PC-3 (cell line): ENCODE measurements around the gene MYOCD. TPM values are rescaled to one million over a fixed set of nuclear protein-coding genes. Genes with fewer than 3 reads are reported as not detected.

Source experiments
- ATAC-seq: fragments of 200-7000 bp; cut with Tn5 transposase; 2 replicates; pipeline ENCODE4 v1.9.1; 2020; ENCODE audit warnings: mild to moderate bottlenecking, moderate library complexity
- BruUV-seq: library from RNA; stranded (reverse); fragments of 400-500 nt; replicated peaks from 2 replicates; lab custom pipeline; 2021; lab: Mats Ljungman, UMichigan
- CTCF ChIA-PET: fragments of 300-600 bp; sonication (Branson Sonifier 250); formaldehyde crosslinking; loops from one replicate; lab custom pipeline; 2022; ENCODE audit warnings: antibody characterized with exemption; lab: Charles Lee
- POLR2A ChIA-PET: fragments of 300-600 bp; sonication (Branson Sonifier 250); formaldehyde crosslinking; loops from one replicate; lab custom pipeline; 2022; ENCODE audit warnings: antibody characterized with exemption; ENCODE audit not compliant: unreplicated experiment; lab: Charles Lee
- DNase-seq: peaks from one replicate; pipeline ENCODE4 v3.0.0-alpha.2; 2015
- H2AFZ ChIP-seq: fragments of 300-600 bp; sonication (generic); 2 replicates; pipeline ENCODE4 v1.6.0; 2016; ENCODE audit warnings: antibody characterized with exemption, low read length
- H3F3A ChIP-seq: fragments of 300-600 bp; sonication (generic); one replicate; pipeline ENCODE4 v1.6.0; 2017; ENCODE audit warnings: antibody characterized with exemption, low read length, control low read depth, mild to moderate bottlenecking; ENCODE audit not compliant: unreplicated experiment
- H3K27ac ChIP-seq: fragments of 300-600 bp; sonication (generic); 2 replicates; pipeline ENCODE4 v1.5.1; 2016; ENCODE audit warnings: mild to moderate bottlenecking, low read length
- H3K27me3 ChIP-seq: fragments of 300-600 bp; sonication (generic); 2 replicates; pipeline ENCODE4 v1.6.1; 2016; ENCODE audit warnings: low read length, mixed read lengths
- H3K36me3 ChIP-seq: fragments of 300-600 bp; sonication (generic); 2 replicates; pipeline ENCODE4 v1.6.1; 2016; ENCODE audit warnings: low read depth, mixed run types, low read length, mixed read lengths
- H3K4me1 ChIP-seq: fragments of 300-600 bp; sonication (generic); 2 replicates; pipeline ENCODE4 v1.5.1; 2016; ENCODE audit warnings: low read length; ENCODE audit not compliant: insufficient read depth
- H3K4me2 ChIP-seq: fragments of 300-600 bp; sonication (generic); 2 replicates; pipeline ENCODE4 v1.6.0; 2016; ENCODE audit warnings: low read length
- H3K4me3 ChIP-seq: fragments of 300-600 bp; sonication (generic); 2 replicates; pipeline ENCODE4 v1.5.1; 2016; ENCODE audit warnings: mild to moderate bottlenecking, low read length, mixed read lengths
- H3K79me2 ChIP-seq: fragments of 300-600 bp; sonication (generic); 2 replicates; pipeline ENCODE4 v1.6.1; 2017; ENCODE audit warnings: low read length, mixed read lengths
- H3K9ac ChIP-seq: fragments of 300-600 bp; sonication (generic); 2 replicates; pipeline ENCODE4 v1.6.0; 2016; ENCODE audit warnings: mild to moderate bottlenecking, low read length
- H3K9me2 ChIP-seq: fragments of 300-600 bp; sonication (generic); replicated peaks from 2 replicates; pipeline ENCODE4 v1.6.1; 2016; ENCODE audit warnings: mixed run types, low read length, mixed read lengths
- H3K9me3 ChIP-seq: fragments of 300-600 bp; sonication (generic); 2 replicates; pipeline ENCODE4 v1.6.1; 2016; ENCODE audit warnings: low read length, mixed read lengths
- H4K20me1 ChIP-seq: fragments of 300-600 bp; sonication (generic); 2 replicates; pipeline ENCODE4 v1.6.1; 2016; ENCODE audit warnings: low read length, mixed read lengths
- EZH2 ChIP-seq: fragments of 300-600 bp; sonication (generic); IDR thresholded peaks from one replicate; pipeline ENCODE4 v1.6.1; 2017; ENCODE audit warnings: antibody characterized with exemption, mild to moderate bottlenecking, low read length; ENCODE audit not compliant: unreplicated experiment
- EZH2phosphoT487 ChIP-seq: fragments of 300-600 bp; sonication (generic); IDR thresholded peaks from 2 replicates; pipeline ENCODE4 v1.6.1; 2018; ENCODE audit warnings: mild to moderate bottlenecking, antibody characterized with exemption, low read length, borderline replicate concordance
- intact Hi-C: fragments of 100-400 bp; cut with micrococcal nuclease; formaldehyde crosslinking; loops from 2 replicates; pipeline ENCODE4 v1.9.0; 2023
- total RNA-seq: library from RNA; depleted of rRNA; stranded (reverse); fragments of >200 nt; gene quantifications from 2 replicates; pipeline ENCODE4 v1.2.3, GENCODE V29; 2014
- TF ChIP-seq, protein P1 (sequence below): fragments of 300-600 bp; sonication (generic); conservative IDR thresholded peaks from 2 replicates; pipeline ENCODE4 v1.5.1; 2017; ENCODE audit warnings: antibody characterized with exemption, low read depth, mild to moderate bottlenecking, low read length

The MYOCD gene
- total RNA-seq, 1 experiment from 2014 or later: not detected

DNA sequence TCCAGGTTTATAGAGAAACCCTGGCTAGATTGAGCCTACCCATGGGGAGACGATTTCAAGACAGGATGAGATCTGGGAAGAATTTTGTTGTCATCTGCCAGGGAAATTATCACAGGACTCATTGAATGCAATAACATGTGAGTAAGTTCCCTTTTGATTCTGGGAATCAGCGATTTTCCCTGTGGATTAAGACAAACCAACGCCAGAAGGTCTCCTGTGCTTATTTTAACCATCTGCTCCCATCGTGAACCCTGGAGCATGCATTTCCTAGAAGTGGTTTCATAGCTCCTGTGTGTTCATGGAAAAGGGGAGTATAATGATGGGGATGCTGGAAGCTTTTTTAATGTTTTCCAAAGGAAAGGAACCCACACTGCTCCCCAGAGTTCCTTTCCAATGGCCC is 102.6 kb downstream of the MYOCD start:
- H3K9me3 ChIP-seq: 0 out of 2 replicates have a peak, but pooled peaks cover 3% of the 10 kb centered on the region
- no peak overlapping the region for H3K9ac ChIP-seq
- ATAC-seq (no peak), DNase-seq (no peak)
- BruUV-seq: no TSS peak
- CTCF ChIA-PET: no interaction called here
- H3K4me3 ChIP-seq: no peak overlapping the region
- no peaks in the 10 kb centered on the region for H3K4me1 ChIP-seq
- H3K4me2 ChIP-seq: no peak overlapping the region
- H3K79me2 ChIP-seq: no peaks in the 10 kb centered on the region
- no peak for TF ChIP-seq EZH2phosphoT487
- TF ChIP-seq, protein P1, sequence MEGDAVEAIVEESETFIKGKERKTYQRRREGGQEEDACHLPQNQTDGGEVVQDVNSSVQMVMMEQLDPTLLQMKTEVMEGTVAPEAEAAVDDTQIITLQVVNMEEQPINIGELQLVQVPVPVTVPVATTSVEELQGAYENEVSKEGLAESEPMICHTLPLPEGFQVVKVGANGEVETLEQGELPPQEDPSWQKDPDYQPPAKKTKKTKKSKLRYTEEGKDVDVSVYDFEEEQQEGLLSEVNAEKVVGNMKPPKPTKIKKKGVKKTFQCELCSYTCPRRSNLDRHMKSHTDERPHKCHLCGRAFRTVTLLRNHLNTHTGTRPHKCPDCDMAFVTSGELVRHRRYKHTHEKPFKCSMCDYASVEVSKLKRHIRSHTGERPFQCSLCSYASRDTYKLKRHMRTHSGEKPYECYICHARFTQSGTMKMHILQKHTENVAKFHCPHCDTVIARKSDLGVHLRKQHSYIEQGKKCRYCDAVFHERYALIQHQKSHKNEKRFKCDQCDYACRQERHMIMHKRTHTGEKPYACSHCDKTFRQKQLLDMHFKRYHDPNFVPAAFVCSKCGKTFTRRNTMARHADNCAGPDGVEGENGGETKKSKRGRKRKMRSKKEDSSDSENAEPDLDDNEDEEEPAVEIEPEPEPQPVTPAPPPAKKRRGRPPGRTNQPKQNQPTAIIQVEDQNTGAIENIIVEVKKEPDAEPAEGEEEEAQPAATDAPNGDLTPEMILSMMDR: no peak
- TF ChIP-seq EZH2: no peak
- no peak overlapping the region for H2AFZ ChIP-seq
- intact Hi-C loops: no loop called here
- POLR2A ChIA-PET: no interaction called here
- H3K27ac ChIP-seq: no peak overlapping the region
- no peaks in the 10 kb centered on the region for H3F3A ChIP-seq
- no peaks in the 10 kb centered on the region for H3K9me2 ChIP-seq
- peaks cover 14% of the 10 kb centered on the region; the same call in 1 of the 2 replicates for H3K27me3 ChIP-seq
- H3K36me3 ChIP-seq: no peaks in the 10 kb centered on the region
- H4K20me1 ChIP-seq: no peaks in the 10 kb centered on the region

DNA sequence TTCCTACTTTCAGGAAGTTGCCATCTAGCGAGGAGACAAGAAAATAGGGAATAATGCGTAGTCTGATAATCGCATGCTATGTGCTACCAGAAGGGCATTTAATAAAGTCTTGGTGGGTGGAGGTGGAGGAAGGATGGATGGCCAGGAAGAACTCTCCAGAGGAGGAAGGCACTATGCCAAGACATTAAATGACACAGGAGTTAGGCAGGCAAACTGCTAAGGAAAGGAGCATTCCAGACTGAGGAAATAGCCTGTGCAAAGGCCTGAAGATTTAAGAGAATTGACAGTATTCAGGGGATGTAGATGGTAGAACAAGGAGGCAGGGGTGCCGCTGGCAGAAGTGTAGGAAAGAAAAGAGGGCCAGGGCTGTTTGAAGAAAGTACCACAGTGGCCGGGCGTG is 104.3 kb downstream of the MYOCD start:
- Histone ChIP-seq H3K27me3 (peaks cover 14% of the 10 kb centered on the region; the same call in 1 of the 2 replicates), H2AFZ (no peak overlapping the region), H3K9me3 (0 out of 2 replicates have a peak, but pooled peaks cover 3% of the 10 kb centered on the region), H3K9ac (no peak overlapping the region), H3K9me2 (no peaks in the 10 kb centered on the region), H3K27ac (no peak overlapping the region), H3F3A (no peaks in the 10 kb centered on the region), H3K79me2 (no peaks in the 10 kb centered on the region), H4K20me1 (no peaks in the 10 kb centered on the region), H3K36me3 (no peaks in the 10 kb centered on the region), H3K4me1 (no peaks in the 10 kb centered on the region), H3K4me2 (no peak overlapping the region), H3K4me3 (no peak overlapping the region)
- DNase-seq (no peak), ATAC-seq (no peak)
- BruUV-seq: no TSS peak
- intact Hi-C loops: no loop called here
- ChIA-PET CTCF (no interaction called here), POLR2A (no interaction called here)
- TF ChIP-seq EZH2phosphoT487 (no peak), EZH2 (no peak)
- TF ChIP-seq, protein P1: no peak

DNA sequence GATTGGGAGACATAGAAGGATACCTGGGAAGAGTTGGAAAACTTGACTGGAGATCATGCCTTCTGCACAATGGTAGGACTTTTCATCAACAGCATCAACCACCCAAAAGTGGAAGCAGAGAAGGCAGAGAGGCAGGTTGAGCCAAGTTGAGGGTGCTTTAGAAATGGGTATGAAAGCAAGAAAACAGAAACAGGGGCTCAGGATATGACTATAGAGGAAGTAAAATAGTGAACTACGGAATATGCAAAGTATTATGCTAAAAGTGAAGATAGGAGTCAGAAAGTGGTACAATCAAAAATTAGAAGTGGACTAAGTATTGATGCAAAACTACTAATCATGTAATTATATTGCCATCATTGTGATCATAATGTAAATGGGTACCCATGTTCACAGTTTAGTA is 107.5 kb downstream of the MYOCD start:
- H3K4me1 ChIP-seq: no peaks in the 10 kb centered on the region
- TF ChIP-seq, protein P1: no peak
- TF ChIP-seq EZH2 (no peak), EZH2phosphoT487 (no peak)
- POLR2A ChIA-PET: no interaction called here
- H3K9me3 ChIP-seq: no peaks in the 10 kb centered on the region
- peaks cover 13% of the 10 kb centered on the region; the same call in 1 of the 2 replicates for H3K27me3 ChIP-seq
- no peaks in the 10 kb centered on the region for H3K9me2 ChIP-seq
- no peaks in the 10 kb centered on the region for H3K79me2 ChIP-seq
- no peaks in the 10 kb centered on the region for H4K20me1 ChIP-seq
- BruUV-seq: no TSS peak
- no peak overlapping the region for H3K9ac ChIP-seq
- CTCF ChIA-PET: no interaction called here
- no peak overlapping the region for H3K4me3 ChIP-seq
- no peak overlapping the region for H2AFZ ChIP-seq
- no peak for DNase-seq
- ATAC-seq: no peak
- intact Hi-C loops: no loop called here
- no peaks in the 10 kb centered on the region for H3F3A ChIP-seq
- no peak overlapping the region for H3K4me2 ChIP-seq
- H3K27ac ChIP-seq: no peak overlapping the region
- H3K36me3 ChIP-seq: no peaks in the 10 kb centered on the region
